Activated CD4-positive, alpha-beta T cell treated with anti-CD3 and anti-CD28 coated beads, Interleukin-2, amount 10 ng/mL, durations not matched to agents 24 days and 14 days (primary cell): ENCODE measurements around the gene SPSB4. TPM values are rescaled to one million over a fixed set of nuclear protein-coding genes. Genes with fewer than 3 reads are reported as not detected.

ENCODE experiments used
- DNase-seq: peaks from one replicate; pipeline ENCODE4 v3.0.0; 2022
- H3K27ac Mint-ChIP-seq: one replicate; pipeline ENCODE4 v1.8.0; 2022; ENCODE audit warnings: mild to moderate bottlenecking, mixed read lengths
- H3K27me3 Mint-ChIP-seq: one replicate; pipeline ENCODE4 v1.8.0; 2022; ENCODE audit warnings: mixed read lengths
- H3K36me3 Mint-ChIP-seq: one replicate; pipeline ENCODE4 v1.8.0; 2022; ENCODE audit warnings: low read depth, mild to moderate bottlenecking, mixed read lengths
- H3K4me1 Mint-ChIP-seq: one replicate; pipeline ENCODE4 v1.8.0; 2021; ENCODE audit warnings: mixed read lengths
- H3K4me3 Mint-ChIP-seq: one replicate; pipeline ENCODE4 v1.8.0; 2022; ENCODE audit warnings: mild to moderate bottlenecking, moderate library complexity, mixed read lengths
- H3K9me3 Mint-ChIP-seq: one replicate; pipeline ENCODE4 v1.8.0; 2021; ENCODE audit warnings: mixed read lengths
- intact Hi-C: fragments of 100-400 bp; cut with micrococcal nuclease; formaldehyde crosslinking; loops from one replicate; pipeline ENCODE4 v1.15.1; 2023
- total RNA-seq: library from RNA; stranded (reverse); gene quantifications from 2 replicates; pipeline ENCODE4 v1.2.3, GENCODE V29; 2022

SPSB4 gene
- total RNA-seq, 1 donor from 2014 or later, result not detected

- intact Hi-C loops, result no loop called here
- no peaks in the 10 kb centered on the region for H3K36me3 Mint-ChIP-seq
- no peak for DNase-seq
- no peak overlapping the region for H3K27ac Mint-ChIP-seq
- H3K4me3 Mint-ChIP-seq, result no peak overlapping the region
- H3K9me3 Mint-ChIP-seq, result no peaks in the 10 kb centered on the region
- no peaks in the 10 kb centered on the region for H3K4me1 Mint-ChIP-seq
- peaks cover 27% of the 10 kb centered on the region for H3K27me3 Mint-ChIP-seq
Measured at GRCh38 chr3:141044695-141045641, 6.2 kb upstream of the SPSB4 start.

GRCh38 chr3:141045849-141046248 is 5.3 kb upstream of the SPSB4 start:
- Mint-ChIP-seq H3K36me3 (no peaks in the 10 kb centered on the region), H3K27ac (no peak overlapping the region), H3K4me3 (no peak overlapping the region), H3K4me1 (peaks cover 3% of the 10 kb centered on the region), H3K27me3 (peaks cover 36% of the 10 kb centered on the region), H3K9me3 (no peaks in the 10 kb centered on the region)
- DNase-seq, result no peak
- intact Hi-C loops, result no loop called here

GRCh38 chr3:141047168-141047567 is 4.0 kb upstream of the SPSB4 start:
- H3K36me3 Mint-ChIP-seq, result no peaks in the 10 kb centered on the region

GRCh38 chr3:141049681-141050080 is 1.5 kb upstream of the SPSB4 start:
- intact Hi-C loops, result no loop called here
- no peak overlapping the region for H3K27ac Mint-ChIP-seq
- peak; percentile 53 for DNase-seq
- no peak overlapping the region for H3K4me3 Mint-ChIP-seq
- peaks cover 8% of the 10 kb centered on the region for H3K4me1 Mint-ChIP-seq
- no peaks in the 10 kb centered on the region for H3K36me3 Mint-ChIP-seq
- H3K27me3 Mint-ChIP-seq, result peaks cover 59% of the 10 kb centered on the region
- no peaks in the 10 kb centered on the region for H3K9me3 Mint-ChIP-seq

More at GRCh38 chr3:141047168-141047567, 4.0 kb upstream of the SPSB4 start:
- Mint-ChIP-seq H3K4me3 (no peak overlapping the region), H3K4me1 (peaks cover 4% of the 10 kb centered on the region), H3K9me3 (no peaks in the 10 kb centered on the region), H3K27ac (no peak overlapping the region), H3K27me3 (peaks cover 40% of the 10 kb centered on the region)
- intact Hi-C loops, result no loop called here
- DNase-seq, result no peak

- Mint-ChIP-seq H3K4me3 (peak overlapping the region; percentile 58), H3K27ac (no peak overlapping the region), H3K27me3 (peaks cover 70% of the 10 kb centered on the region), H3K4me1 (peaks cover 8% of the 10 kb centered on the region), H3K36me3 (no peaks in the 10 kb centered on the region), H3K9me3 (no peaks in the 10 kb centered on the region)
- intact Hi-C loops, result no loop called here
- DNase-seq, result no peak
Measured at GRCh38 chr3:141051443-141052200, 475 bp downstream of the SPSB4 start.

GRCh38 chr3:141052201-141053069 is 1.3 kb downstream of the SPSB4 start:
- peaks cover 8% of the 10 kb centered on the region for H3K4me1 Mint-ChIP-seq
- no peak for DNase-seq
- H3K9me3 Mint-ChIP-seq, result no peaks in the 10 kb centered on the region
- H3K27me3 Mint-ChIP-seq, result peaks cover 63% of the 10 kb centered on the region
- no peak overlapping the region for H3K27ac Mint-ChIP-seq
- H3K36me3 Mint-ChIP-seq, result no peaks in the 10 kb centered on the region
- intact Hi-C loops, result no loop called here
- H3K4me3 Mint-ChIP-seq, result peak overlapping the region; percentile 58

GRCh38 chr3:141055136-141055535 is 4.0 kb downstream of the SPSB4 start:
- H3K27me3 Mint-ChIP-seq, result peaks cover 42% of the 10 kb centered on the region
- H3K4me1 Mint-ChIP-seq, result peaks cover 8% of the 10 kb centered on the region
- H3K4me3 Mint-ChIP-seq, result no peak overlapping the region
- no peaks in the 10 kb centered on the region for H3K36me3 Mint-ChIP-seq
- no peaks in the 10 kb centered on the region for H3K9me3 Mint-ChIP-seq
- intact Hi-C loops, result no loop called here
- no peak for DNase-seq
- H3K27ac Mint-ChIP-seq, result no peak overlapping the region

GRCh38 chr3:141055536-141056445 is 4.6 kb downstream of the SPSB4 start:
- Mint-ChIP-seq H3K36me3 (no peaks in the 10 kb centered on the region), H3K27me3 (peaks cover 37% of the 10 kb centered on the region), H3K4me3 (no peak overlapping the region), H3K27ac (no peak overlapping the region), H3K9me3 (no peaks in the 10 kb centered on the region), H3K4me1 (peaks cover 5% of the 10 kb centered on the region)
- DNase-seq, result no peak
- intact Hi-C loops, result no loop called here

GRCh38 chr3:141056751-141057171 is 5.6 kb downstream of the SPSB4 start:
- Mint-ChIP-seq H3K27me3 (peaks cover 35% of the 10 kb centered on the region), H3K36me3 (no peaks in the 10 kb centered on the region), H3K4me1 (peaks cover 5% of the 10 kb centered on the region), H3K4me3 (no peak overlapping the region), H3K27ac (no peak overlapping the region), H3K9me3 (no peaks in the 10 kb centered on the region)
- intact Hi-C loops, result no loop called here
- DNase-seq, result no peak

GRCh38 chr3:141057436-141057835 is 6.3 kb downstream of the SPSB4 start:
- Mint-ChIP-seq H3K36me3 (no peaks in the 10 kb centered on the region), H3K27ac (no peak overlapping the region), H3K9me3 (no peaks in the 10 kb centered on the region), H3K4me1 (peaks cover 2% of the 10 kb centered on the region), H3K27me3 (peaks cover 31% of the 10 kb centered on the region), H3K4me3 (no peak overlapping the region)
- DNase-seq, result no peak
- intact Hi-C loops, result no loop called here

GRCh38 chr3:141057946-141058800 is 7.0 kb downstream of the SPSB4 start:
- Mint-ChIP-seq H3K4me1 (no peaks in the 10 kb centered on the region), H3K9me3 (no peaks in the 10 kb centered on the region), H3K4me3 (no peak overlapping the region), H3K36me3 (no peaks in the 10 kb centered on the region), H3K27ac (no peak overlapping the region), H3K27me3 (peaks cover 27% of the 10 kb centered on the region)
- DNase-seq, result no peak
- intact Hi-C loops, result no loop called here

GRCh38 chr3:141058996-141059395 is 7.8 kb downstream of the SPSB4 start:
- Mint-ChIP-seq H3K27me3 (peaks cover 27% of the 10 kb centered on the region), H3K9me3 (no peaks in the 10 kb centered on the region), H3K36me3 (no peaks in the 10 kb centered on the region), H3K4me1 (no peaks in the 10 kb centered on the region), H3K27ac (no peak overlapping the region), H3K4me3 (no peak overlapping the region)
- intact Hi-C loops, result no loop called here
- no peak for DNase-seq
